ENCODE measurements around the gene SCN2A. TPM values are rescaled to one million over a fixed set of nuclear protein-coding genes. Genes with fewer than 3 reads are reported as not detected.

Gene SCN2A
- total and polyA plus RNA-seq, 5 donors: 0.02 to 0.76 (median 0.19) TPM

DNA sequence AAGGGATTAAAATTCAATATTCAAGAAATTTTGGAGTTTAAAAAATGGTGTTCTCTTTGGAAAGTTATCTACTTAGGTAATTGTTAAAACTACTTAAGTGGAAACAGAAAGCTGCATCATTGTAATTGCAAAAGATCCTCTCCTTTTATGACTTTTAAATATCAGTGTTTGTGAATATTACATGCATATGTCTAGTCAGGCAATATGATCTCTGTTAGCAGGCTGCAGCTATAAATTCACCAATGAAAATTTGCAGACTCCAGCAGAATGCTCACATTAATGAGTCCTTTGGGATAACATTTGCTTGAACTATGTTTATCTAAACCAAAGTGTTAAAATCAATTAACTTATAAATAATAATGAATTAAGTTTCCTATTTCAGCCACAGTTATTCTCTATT lies 171.1 kb downstream of the SCN2A start:
- Histone ChIP-seq H3K27me3 (ENCODE audit: control insufficient read depth, insufficient read depth) (no peaks in the 10 kb centered on the region), H3K4me1 (ENCODE audit: control insufficient read depth, insufficient read depth, low read length) (no peaks in the 10 kb centered on the region), H3K27ac (ENCODE audit: low read length) (no peak overlapping the region), H3K9me3 (ENCODE audit: control insufficient read depth, low read length) (no peaks in the 10 kb centered on the region), H3K4me3 (ENCODE audit: low read length) (no peak overlapping the region)
- DNase-seq (no peak), ATAC-seq (no peak)
- intact Hi-C loops (cut with DNase I): no loop called here

GRCh38 chr2:165414187-165414586 lies 175.0 kb downstream of the SCN2A start:
- Histone ChIP-seq H3K27me3 (ENCODE audit: control insufficient read depth, insufficient read depth) (peaks cover 2% of the 10 kb centered on the region), H3K4me3 (ENCODE audit: low read length) (no peak overlapping the region), H3K9me3 (ENCODE audit: control insufficient read depth, low read length) (no peaks in the 10 kb centered on the region), H3K27ac (ENCODE audit: low read length) (no peak overlapping the region), H3K4me1 (ENCODE audit: control insufficient read depth, insufficient read depth, low read length) (no peaks in the 10 kb centered on the region)
- intact Hi-C loops (cut with DNase I): no loop called here
- no peak for DNase-seq
- ATAC-seq: no peak

DNA sequence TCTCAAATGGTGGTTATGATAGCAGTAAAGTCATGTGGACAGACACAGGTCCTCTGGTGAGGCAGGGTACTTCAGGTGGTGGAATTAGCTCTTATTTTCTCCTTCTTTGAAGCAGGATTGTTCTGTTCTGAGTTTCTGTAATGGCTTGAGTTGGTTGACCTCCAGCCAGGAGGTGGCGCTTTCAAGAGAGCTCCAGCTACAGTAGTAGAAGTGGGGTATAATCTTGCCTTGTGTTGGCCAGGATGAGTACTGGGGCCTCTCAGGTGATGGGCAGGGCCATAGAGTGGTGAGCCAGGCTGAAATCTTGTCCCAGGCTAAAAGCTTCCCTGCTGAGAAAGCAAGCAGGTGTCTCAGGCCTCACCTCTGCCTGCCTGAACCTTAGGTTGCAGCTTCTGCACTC lies 177.8 kb downstream of the SCN2A start:
- peak in 1 of 3 donors; percentile 22 for DNase-seq
- 98% methylated on average over 1 of the region's 1 CpG for WGBS
- Histone ChIP-seq H3K27ac (ENCODE audit: low read length) (no peak overlapping the region), H3K4me1 (ENCODE audit: control insufficient read depth, insufficient read depth, low read length) (no peaks in the 10 kb centered on the region), H3K9me3 (ENCODE audit: control insufficient read depth, low read length) (no peaks in the 10 kb centered on the region), H3K27me3 (ENCODE audit: control insufficient read depth, insufficient read depth) (peaks cover 2% of the 10 kb centered on the region), H3K4me3 (ENCODE audit: low read length) (no peak overlapping the region)
- intact Hi-C loops (cut with DNase I): no loop called here
- ATAC-seq: no peak

DNA sequence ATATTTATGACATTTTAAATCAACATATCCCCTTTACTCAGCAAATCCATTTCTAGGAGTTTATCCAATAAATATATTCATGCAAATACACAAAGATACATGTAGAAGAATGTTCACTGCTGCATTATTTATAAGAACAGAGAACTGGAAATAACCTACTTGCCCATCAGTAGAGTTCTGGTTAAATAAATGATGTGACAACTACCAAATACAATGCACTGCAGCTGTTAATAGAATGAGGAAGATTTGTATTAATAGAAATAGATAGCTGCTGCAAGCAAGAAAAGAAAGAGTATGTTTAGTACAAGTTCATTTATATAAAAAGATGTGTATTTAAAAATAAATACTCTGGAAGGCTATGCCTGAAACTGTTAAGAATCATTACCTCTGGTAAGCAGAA lies 181.0 kb downstream of the SCN2A start:
- no peaks in the 10 kb centered on the region for H3K9me3 ChIP-seq (ENCODE audit: control insufficient read depth, low read length)
- peaks cover 2% of the 10 kb centered on the region for H3K27me3 ChIP-seq (ENCODE audit: control insufficient read depth, insufficient read depth)
- no peak overlapping the region for H3K27ac ChIP-seq (ENCODE audit: low read length)
- intact Hi-C loops (cut with DNase I): no loop called here
- H3K4me1 ChIP-seq (ENCODE audit: control insufficient read depth, insufficient read depth, low read length): no peaks in the 10 kb centered on the region
- H3K4me3 ChIP-seq (ENCODE audit: low read length): no peak overlapping the region
- ATAC-seq (no peak), DNase-seq (no peak)

- ATAC-seq: no peak
- WGBS: 68% methylated on average over 3 of the region's 3 CpGs
These were observed 183.9 kb downstream of the SCN2A start for GRCh38 chr2:165423081-165423480.

DNA sequence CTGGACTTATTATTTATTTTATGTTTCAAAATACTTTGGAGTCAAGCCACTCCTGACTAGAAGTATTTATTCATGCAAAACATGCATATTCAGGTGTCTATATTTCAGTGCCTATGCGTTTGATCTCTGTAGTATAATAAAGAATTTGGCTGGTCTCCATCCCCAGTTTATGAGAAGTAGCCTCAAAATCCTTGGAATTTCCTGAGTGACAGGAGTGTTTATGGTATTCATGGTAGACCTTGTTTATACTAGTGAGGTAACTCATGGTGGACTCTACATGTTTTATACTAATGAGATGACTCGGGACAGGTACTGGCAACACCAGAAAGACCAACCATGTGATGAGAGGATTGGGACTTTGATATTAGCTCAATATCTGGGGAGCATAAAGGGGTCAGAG lies 186.3 kb downstream of the SCN2A start:
- ATAC-seq (no peak), DNase-seq (no peak)
- no peaks in the 10 kb centered on the region for H3K9me3 ChIP-seq (ENCODE audit: control insufficient read depth, low read length)
- H3K27me3 ChIP-seq (ENCODE audit: control insufficient read depth, insufficient read depth): no peaks in the 10 kb centered on the region
- H3K27ac ChIP-seq (ENCODE audit: low read length): no peak overlapping the region
- H3K4me3 ChIP-seq (ENCODE audit: low read length): no peak overlapping the region
- H3K4me1 ChIP-seq (ENCODE audit: control insufficient read depth, insufficient read depth, low read length): no peaks in the 10 kb centered on the region
- intact Hi-C loops (cut with DNase I): no loop called here
- WGBS: 88% methylated on average over 2 of the region's 2 CpGs

More at GRCh38 chr2:165423081-165423480, 183.9 kb downstream of the SCN2A start:
- intact Hi-C loops (cut with DNase I): no loop called here
- Histone ChIP-seq H3K4me3 (ENCODE audit: low read length) (no peak overlapping the region), H3K9me3 (ENCODE audit: control insufficient read depth, low read length) (no peaks in the 10 kb centered on the region), H3K27me3 (ENCODE audit: control insufficient read depth, insufficient read depth) (no peaks in the 10 kb centered on the region), H3K4me1 (ENCODE audit: control insufficient read depth, insufficient read depth, low read length) (no peaks in the 10 kb centered on the region), H3K27ac (ENCODE audit: low read length) (no peak overlapping the region)
- peak in 1 of 3 donors; percentile 4 for DNase-seq

DNA sequence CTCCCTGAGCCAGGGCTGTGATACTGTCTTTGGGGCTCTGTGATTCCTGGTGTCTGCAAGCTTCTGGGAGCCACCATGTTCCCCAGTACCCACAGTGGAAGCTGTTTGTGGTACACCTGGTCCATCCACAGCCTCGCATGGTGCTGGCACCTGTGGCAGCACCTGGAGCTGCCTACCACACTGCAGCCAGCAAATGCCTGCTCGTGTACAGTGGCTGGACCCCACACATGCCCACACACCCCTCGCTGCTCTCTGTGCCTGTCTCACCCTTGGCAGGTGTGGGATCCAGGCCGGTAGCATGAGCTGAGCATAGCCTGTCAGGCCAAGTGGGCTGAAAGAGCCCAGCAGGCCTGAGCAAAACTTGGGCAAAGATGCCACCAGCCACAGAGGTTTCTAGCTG lies 188.5 kb downstream of the SCN2A start:
- no peaks in the 10 kb centered on the region for H3K9me3 ChIP-seq (ENCODE audit: control insufficient read depth, low read length)
- H3K27ac ChIP-seq (ENCODE audit: low read length): no peak overlapping the region
- H3K4me1 ChIP-seq (ENCODE audit: control insufficient read depth, insufficient read depth, low read length): no peaks in the 10 kb centered on the region
- ATAC-seq (no peak), DNase-seq (peak in 1 of 3 donors; percentile 4)
- intact Hi-C loops (cut with DNase I): no loop called here
- H3K4me3 ChIP-seq (ENCODE audit: low read length): no peak overlapping the region
- H3K27me3 ChIP-seq (ENCODE audit: control insufficient read depth, insufficient read depth): no peaks in the 10 kb centered on the region
- 86% methylated on average over 4 of the region's 4 CpGs for whole genome bisulfite sequencing

DNA sequence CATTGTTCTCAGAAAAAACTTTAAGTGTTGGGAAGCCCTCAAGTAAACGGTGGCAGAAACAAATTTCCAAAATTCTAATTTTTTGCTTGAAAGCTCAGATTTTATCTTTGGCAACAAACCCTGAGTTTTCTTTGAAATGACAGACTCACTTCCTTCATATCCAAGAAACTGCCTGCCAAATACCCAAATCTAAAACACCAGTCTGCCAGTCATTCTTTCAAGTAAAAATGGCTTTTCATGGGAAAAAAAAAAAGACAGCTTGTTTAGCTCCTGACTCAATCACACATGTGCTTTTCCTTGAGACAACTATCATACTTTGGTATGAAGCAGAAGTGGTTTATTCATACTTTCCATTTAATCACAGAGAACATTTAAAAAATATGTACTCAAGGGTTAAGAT lies 189.7 kb downstream of the SCN2A start:
- no peak overlapping the region for H3K4me3 ChIP-seq (ENCODE audit: low read length)
- intact Hi-C loops (cut with DNase I): no loop called here
- WGBS: 37% methylated on average over 1 of the region's 1 CpG

DNA sequence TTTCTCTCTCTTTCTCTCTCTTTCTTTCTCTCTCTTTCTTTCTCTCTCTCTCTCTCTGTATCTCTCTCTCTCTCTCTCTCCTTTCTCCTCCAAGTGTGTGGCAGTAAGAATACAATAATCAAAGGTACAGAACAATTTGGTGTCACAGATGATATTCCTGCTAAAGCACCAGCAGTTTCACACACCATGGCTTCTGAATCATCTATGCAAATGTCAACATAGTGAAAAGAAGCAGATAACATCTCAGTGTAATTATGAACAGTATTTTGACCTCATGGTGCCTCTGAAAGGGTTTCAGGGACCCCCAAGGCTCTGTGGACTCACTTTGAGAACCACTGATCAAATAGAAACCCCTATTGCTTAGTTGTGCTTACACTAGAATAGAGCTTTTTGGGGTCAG lies 191.8 kb downstream of the SCN2A start:
- no peak for ATAC-seq
- no peak for DNase-seq
- no peaks in the 10 kb centered on the region for H3K9me3 ChIP-seq (ENCODE audit: control insufficient read depth, low read length)
- H3K4me3 ChIP-seq (ENCODE audit: low read length): no peak overlapping the region
- no peak overlapping the region for H3K27ac ChIP-seq (ENCODE audit: low read length)
- no peaks in the 10 kb centered on the region for H3K4me1 ChIP-seq (ENCODE audit: control insufficient read depth, insufficient read depth, low read length)
- no peaks in the 10 kb centered on the region for H3K27me3 ChIP-seq (ENCODE audit: control insufficient read depth, insufficient read depth)
- intact Hi-C loops (cut with DNase I): no loop called here

More for the DNA sequence above, 189.7 kb downstream of the SCN2A start:
- H3K27me3 ChIP-seq (ENCODE audit: control insufficient read depth, insufficient read depth): no peaks in the 10 kb centered on the region
- ATAC-seq (no peak), DNase-seq (no peak)
- H3K4me1 ChIP-seq (ENCODE audit: control insufficient read depth, insufficient read depth, low read length): no peaks in the 10 kb centered on the region
- no peaks in the 10 kb centered on the region for H3K9me3 ChIP-seq (ENCODE audit: control insufficient read depth, low read length)
- H3K27ac ChIP-seq (ENCODE audit: low read length): no peak overlapping the region

GRCh38 chr2:165432234-165432966 lies 193.2 kb downstream of the SCN2A start:
- DNase-seq (no peak), ATAC-seq (no peak)
- H3K27me3 ChIP-seq (ENCODE audit: control insufficient read depth, insufficient read depth): no peaks in the 10 kb centered on the region
- H3K4me3 ChIP-seq (ENCODE audit: low read length): no peak overlapping the region
- H3K4me1 ChIP-seq (ENCODE audit: control insufficient read depth, insufficient read depth, low read length): no peaks in the 10 kb centered on the region
- H3K27ac ChIP-seq (ENCODE audit: low read length): no peak overlapping the region
- intact Hi-C loops (cut with DNase I): no loop called here
- H3K9me3 ChIP-seq (ENCODE audit: control insufficient read depth, low read length): no peaks in the 10 kb centered on the region

DNA sequence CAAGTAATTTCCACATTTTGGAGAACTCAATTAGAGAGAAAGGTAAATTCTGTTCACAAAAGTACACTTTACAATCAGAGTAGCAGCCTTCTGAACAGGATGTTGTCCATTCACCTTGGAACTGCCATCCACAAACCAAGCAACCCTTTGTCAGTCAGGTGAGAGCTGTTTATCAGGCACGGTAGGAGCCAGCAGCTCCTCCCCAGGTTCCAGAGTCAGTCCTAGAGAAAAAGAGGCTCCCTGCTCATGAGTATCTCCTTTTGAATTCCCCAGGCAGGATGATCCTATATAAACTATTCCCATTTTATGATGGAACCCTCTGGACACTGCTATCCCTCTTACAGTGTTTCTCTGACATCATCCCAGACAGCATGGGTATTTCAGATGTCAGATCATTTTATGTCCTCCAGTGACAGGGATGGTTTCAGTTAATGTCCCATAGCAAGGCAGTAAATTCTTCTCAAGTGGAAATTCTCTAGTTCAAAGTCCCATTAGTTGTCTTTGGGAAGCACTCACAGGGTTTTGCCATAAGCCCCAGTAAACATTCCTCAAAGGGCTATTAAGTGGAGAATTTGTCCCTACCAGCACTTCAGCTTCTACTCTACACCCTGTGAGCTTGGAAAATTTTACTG lies 195.8 kb downstream of the SCN2A start:
- H3K4me3 ChIP-seq (ENCODE audit: low read length): no peak overlapping the region
- no peak overlapping the region for H3K27ac ChIP-seq (ENCODE audit: low read length)
- DNase-seq (no peak), ATAC-seq (no peak)
- intact Hi-C loops (cut with DNase I): no loop called here
- H3K9me3 ChIP-seq (ENCODE audit: control insufficient read depth, low read length): no peaks in the 10 kb centered on the region
- H3K4me1 ChIP-seq (ENCODE audit: control insufficient read depth, insufficient read depth, low read length): no peaks in the 10 kb centered on the region
- H3K27me3 ChIP-seq (ENCODE audit: control insufficient read depth, insufficient read depth): no peaks in the 10 kb centered on the region
- 51% methylated on average over 1 of the region's 1 CpG for WGBS

DNA sequence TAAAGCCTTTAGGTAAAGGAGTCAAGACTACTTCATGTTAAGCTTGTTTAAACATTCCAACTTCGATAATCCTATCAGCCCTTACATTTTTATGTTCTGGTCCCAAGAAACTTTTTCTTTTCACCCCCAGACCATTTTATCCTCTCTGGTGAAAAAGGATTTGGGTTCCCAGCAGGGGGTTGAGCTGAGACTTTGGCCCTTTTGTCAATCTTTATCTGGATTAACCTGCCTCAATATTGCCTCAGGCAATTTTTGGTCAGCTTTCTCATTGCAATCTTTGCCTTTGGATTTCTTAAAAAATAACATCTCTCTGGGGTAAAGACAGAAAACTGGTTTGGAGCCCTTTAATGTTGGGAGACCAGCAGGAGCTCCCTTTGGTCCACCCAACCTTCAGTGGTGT lies 196.4 kb downstream of the SCN2A start:
- ATAC-seq (no peak), DNase-seq (no peak)
- H3K9me3 ChIP-seq (ENCODE audit: control insufficient read depth, low read length): no peaks in the 10 kb centered on the region
- no peaks in the 10 kb centered on the region for H3K27me3 ChIP-seq (ENCODE audit: control insufficient read depth, insufficient read depth)
- intact Hi-C loops (cut with DNase I): no loop called here
- no peak overlapping the region for H3K4me3 ChIP-seq (ENCODE audit: low read length)
- WGBS: 90% methylated on average over 1 of the region's 1 CpG
- no peak overlapping the region for H3K27ac ChIP-seq (ENCODE audit: low read length)
- H3K4me1 ChIP-seq (ENCODE audit: control insufficient read depth, insufficient read depth, low read length): no peaks in the 10 kb centered on the region
